Gastroesophageal sphincter (tissue), 3 donors: ENCODE data around the gene HLCS.

Experiments
- CTCF ChIP-seq, 4 experiments: fragments of 200-600 bp in 2 of 4; fragments of 450-650 bp in 2 of 4; sonication (generic) in 1 of 4; IDR thresholded peaks; one replicate each; pipeline ENCODE4 v1.5.1; 2017 to 2019; ENCODE audit warnings: antibody characterized with exemption in 4 of 4, mild to moderate bottlenecking in 2 of 4, moderate library complexity in 2 of 4
- POLR2A ChIP-seq, 2 donors: fragments of 450-650 bp; IDR thresholded peaks; one replicate each; pipeline ENCODE4 v1.6.1; 2017; ENCODE audit warnings: antibody characterized with exemption in 2 of 2, mild to moderate bottlenecking in 2 of 2, moderate library complexity in 1 of 2
- POLR2AphosphoS5 ChIP-seq: sonication (generic); formaldehyde crosslinking; IDR thresholded peaks from one replicate; pipeline ENCODE4 v1.6.1; 2017; ENCODE audit warnings: antibody characterized with exemption

DNA sequence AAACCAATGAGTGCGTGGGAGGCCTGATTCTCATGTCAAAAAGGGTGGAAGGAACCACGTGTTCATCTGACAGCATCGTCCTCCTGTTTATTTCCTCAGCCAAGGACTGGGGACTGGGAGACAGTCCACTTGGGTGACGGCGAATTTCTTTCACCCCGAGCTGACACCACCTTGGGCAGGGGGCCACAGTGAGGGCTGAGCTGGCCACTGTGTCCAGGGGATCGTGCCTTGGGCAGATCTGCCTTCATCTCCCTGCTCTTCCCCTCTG lies 145.5 kb downstream of the HLCS start:
- TF ChIP-seq POLR2A (IDR thresholded peaks at IDR 0.05), result no peak
- TF ChIP-seq CTCF (IDR thresholded peaks at IDR 0.05), result no peak
- TF ChIP-seq POLR2AphosphoS5, result no peak
